G401.6 (cell line): ENCODE results near the gene CD4.

Experiments used
- FAIRE-seq: peaks from 2 replicates; lab custom pipeline; 2012; peaks lifted over from hg19 to GRCh38; lab: Jason Lieb, UNC

The CD4 gene

GRCh38 chr12:6778574-6779550 lies 10.5 kb upstream of the CD4 start:
- FAIRE-seq = peak; percentile 96

DNA sequence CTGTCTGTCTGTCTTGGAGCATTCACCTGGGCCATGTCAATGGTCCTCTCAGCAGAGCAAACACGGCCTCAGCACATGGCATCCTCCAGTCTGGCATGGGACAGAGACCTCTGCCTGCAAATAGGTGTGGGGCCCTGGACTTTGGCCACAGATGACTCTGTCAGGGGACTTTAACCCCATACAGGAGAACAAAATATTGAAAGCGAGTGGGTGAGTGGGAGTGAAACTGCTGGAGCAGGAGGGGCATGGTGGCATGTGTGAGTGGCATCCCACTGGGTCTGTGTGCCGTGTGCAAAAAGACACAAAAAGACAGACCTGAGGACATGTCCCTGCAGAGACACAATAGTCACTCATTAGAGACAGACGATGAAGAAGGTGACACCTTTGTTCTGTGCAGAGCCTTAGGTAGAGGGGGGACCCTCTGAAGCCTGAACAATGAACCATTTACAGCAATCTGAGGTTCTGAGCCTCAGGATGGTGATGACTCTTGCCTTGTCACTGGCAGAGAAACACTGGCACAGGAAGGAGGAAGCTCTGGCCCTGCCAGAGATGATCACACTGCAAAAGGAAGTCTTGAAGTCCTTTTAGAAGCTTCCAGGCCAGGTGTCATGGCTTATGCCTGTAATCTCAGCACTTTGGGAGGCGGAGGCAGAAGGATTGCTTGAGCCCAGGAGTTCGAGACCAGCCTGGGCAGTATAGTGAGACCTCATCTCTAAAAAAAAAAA lies 9.5 kb upstream of the CD4 start:
- no peak for FAIRE-seq

- no peak for FAIRE-seq
These were observed 8.8 kb upstream of the CD4 start for GRCh38 chr12:6780573-6780972.

DNA sequence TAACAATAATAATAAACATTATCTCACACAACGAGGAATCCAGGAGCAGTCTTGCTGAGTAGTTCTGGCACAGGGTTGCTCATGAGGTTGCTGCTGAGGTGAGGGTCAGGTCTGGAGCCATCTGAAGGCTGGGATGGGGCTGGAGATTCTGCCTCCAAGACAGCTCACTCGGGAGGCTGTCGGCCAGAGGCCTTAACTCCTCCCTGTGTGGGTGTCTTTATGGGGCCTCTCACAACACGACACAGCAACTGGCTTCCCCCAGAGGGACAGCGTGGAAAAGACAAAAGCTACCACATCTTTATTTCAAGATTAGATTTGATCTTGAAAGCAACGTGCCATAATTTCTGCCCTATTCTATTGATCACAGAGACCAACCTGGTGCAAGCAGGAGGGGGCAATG lies 7.2 kb upstream of the CD4 start:
- no peak for FAIRE-seq

GRCh38 chr12:6782850-6783566 lies 6.3 kb upstream of the CD4 start:
- FAIRE-seq = no peak

- FAIRE-seq = no peak
These were observed 5.5 kb upstream of the CD4 start for GRCh38 chr12:6783828-6784227.

- FAIRE-seq = no peak
These were observed 5.0 kb upstream of the CD4 start for GRCh38 chr12:6784296-6784695.

GRCh38 chr12:6784761-6785160 lies 4.6 kb upstream of the CD4 start:
- no peak for FAIRE-seq

- FAIRE-seq = no peak
These were observed 2.8 kb upstream of the CD4 start for GRCh38 chr12:6786416-6787094.

- no peak for FAIRE-seq
These were observed 2.0 kb upstream of the CD4 start for GRCh38 chr12:6787309-6787708.

DNA sequence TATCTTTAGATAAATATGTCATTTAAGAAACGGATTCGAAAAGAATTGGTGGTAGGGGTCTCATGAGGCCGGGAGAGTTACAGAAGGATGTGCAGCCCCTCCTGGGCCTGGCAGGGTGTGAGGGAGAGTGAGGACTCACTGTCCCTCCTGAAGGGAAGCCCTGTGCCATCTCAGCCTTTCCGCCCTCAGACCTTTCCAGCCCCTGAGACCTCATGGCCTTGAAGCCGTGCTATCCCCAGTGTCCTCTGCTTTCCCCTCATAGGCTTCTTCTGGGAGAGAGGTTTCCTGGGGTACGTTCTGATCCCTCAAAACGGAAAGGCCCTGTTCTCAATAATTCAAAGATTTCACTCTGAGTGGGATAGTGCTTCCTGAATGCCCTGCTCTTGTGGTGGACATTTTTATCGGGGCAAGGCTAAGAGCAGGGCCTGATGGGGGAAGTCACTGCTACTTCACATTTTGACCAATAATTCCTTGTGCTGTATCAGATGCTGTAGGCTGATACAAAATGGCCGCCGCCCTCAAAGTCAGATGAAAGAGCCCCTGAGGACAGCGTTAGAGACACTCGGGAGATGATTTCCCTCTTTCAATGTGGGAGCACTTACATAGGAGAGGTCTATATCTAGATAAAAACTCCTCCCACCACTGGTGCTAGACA lies 1.3 kb downstream of the CD4 start:
- FAIRE-seq = no peak

DNA sequence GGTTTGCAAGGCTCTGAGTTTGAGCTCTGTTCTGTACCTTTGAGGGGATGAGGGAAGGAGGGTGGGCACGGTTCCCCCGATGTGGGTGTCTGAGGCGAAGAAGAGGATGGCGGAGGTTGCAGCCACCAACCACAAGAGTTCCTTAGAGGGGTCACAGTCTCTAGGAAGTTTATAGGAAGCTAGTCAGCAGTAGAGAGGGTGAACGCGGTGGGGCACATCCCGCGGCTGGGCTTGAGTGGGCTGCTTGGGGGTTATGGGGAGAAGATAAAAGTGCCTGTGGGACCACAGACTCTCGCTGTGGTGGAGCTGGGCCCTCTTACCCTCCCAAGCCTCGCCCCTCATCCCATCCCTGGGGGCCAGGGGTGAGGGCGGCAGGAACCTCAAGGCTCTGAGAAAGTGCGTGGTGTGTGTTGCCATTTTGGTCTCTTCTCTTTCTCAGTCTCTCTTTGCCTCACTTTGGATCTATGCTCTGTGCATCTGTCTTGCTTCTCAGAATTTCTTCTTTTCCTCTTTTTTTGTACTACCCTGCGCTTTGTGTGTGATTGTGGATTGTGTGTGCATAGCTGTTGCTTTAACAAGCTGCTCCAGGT lies 2.7 kb downstream of the CD4 start:
- no peak for FAIRE-seq

GRCh38 chr12:6792522-6793201 lies 3.3 kb downstream of the CD4 start:
- FAIRE-seq = no peak

GRCh38 chr12:6795088-6795487 lies 5.8 kb downstream of the CD4 start:
- no peak for FAIRE-seq

DNA sequence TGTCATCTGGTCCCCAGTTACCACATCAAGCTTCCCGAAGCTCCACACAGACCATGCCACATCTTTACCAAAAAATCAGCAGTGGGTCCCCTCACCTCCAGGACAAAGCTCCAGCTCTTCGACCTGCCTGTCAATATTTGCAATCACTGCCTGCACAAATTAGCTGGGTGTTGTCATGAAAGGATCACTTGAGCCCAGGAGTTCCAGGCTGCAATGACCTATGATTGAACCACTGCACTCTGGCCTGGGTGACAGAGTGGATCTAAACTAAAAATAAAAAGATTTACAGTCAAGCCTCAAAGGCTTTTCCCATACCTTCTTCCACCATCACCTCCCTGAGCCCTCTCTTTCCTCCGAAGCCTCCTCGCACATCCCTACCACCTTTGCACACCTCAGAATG lies 7.2 kb downstream of the CD4 start:
- no peak for FAIRE-seq

DNA sequence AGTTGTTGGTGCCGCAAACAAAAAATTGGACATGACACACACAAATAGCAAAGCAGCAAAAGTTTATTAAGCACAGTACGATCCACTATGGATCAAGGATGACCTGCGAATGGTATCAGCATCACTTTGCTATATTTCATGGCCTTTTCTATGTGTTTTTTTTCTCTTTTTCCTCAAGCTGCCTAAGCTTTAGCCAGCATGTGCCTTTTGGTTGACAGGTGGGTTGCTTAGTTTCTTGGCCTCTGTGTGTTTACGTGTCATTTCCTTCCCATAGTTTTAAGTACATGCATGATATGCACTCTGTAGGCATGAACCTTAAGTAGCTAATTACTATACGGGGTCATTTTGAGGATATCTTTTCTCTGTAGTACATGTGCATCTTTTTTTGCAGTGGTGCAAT lies 9.8 kb downstream of the CD4 start:
- no peak for FAIRE-seq

- FAIRE-seq = no peak
These were observed 17.8 kb downstream of the CD4 start for GRCh38 chr12:6807170-6807569.

GRCh38 chr12:6809056-6809455 lies 19.7 kb downstream of the CD4 start:
- no peak for FAIRE-seq

GRCh38 chr12:6810758-6811157 lies 21.4 kb downstream of the CD4 start:
- no peak for FAIRE-seq

DNA sequence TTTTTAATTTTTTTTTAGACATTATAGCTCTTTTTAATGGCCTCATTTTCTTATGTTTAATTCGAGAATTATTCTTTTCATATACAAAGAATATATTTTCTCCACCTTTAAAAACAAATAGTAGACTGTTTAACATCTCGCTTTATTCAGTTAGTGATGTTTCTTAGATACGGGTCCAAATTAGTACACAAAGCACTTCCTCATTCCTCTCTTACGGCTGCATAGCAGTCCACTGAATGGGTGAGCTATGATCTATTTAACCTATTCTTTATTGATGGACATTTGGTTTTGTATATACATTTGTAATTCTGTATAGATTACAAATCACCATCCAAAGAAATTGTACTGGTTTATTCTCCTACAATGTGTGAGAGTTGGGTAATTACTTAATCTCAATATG lies 24.0 kb downstream of the CD4 start:
- FAIRE-seq = no peak

GRCh38 chr12:6816598-6816997 lies 27.3 kb downstream of the CD4 start:
- FAIRE-seq = no peak
